Kidney epithelial cell (primary cell): ENCODE data around the gene AOX1. TPM values are rescaled to one million over a fixed set of nuclear protein-coding genes. Genes with fewer than 3 reads are reported as not detected.

ENCODE experiments used
- DNase-seq: peaks from one replicate; pipeline ENCODE4 v3.0.0-alpha.2; 2010; ENCODE audit warnings: low read depth
- H3K27me3 ChIP-seq: 2 replicates; pipeline ENCODE4 v1.6.0; 2011; ENCODE audit warnings: low read length; ENCODE audit not compliant: control insufficient read depth, insufficient read depth
- H3K36me3 ChIP-seq: 2 replicates; pipeline ENCODE4 v1.5.1; 2011; ENCODE audit warnings: low read length; ENCODE audit not compliant: control insufficient read depth, insufficient read depth
- H3K4me3 ChIP-seq: 2 replicates; pipeline ENCODE4 v1.5.1; 2011; ENCODE audit warnings: low read depth, mild to moderate bottlenecking, control low read depth, low read length
- CTCF ChIP-seq: IDR thresholded peaks from 2 replicates; pipeline ENCODE4 v1.5.1; 2011; ENCODE audit warnings: mild to moderate bottlenecking, moderate library complexity, low read length, control low read depth, inconsistent platforms; ENCODE audit not compliant: insufficient read depth, poor library complexity, severe bottlenecking
- total RNA-seq: library from RNA; depleted of rRNA; stranded (reverse); fragments of >200 nt; gene quantifications from 2 replicates; pipeline ENCODE4 v1.2.3, GENCODE V29; 2015

Gene AOX1
- total RNA-seq, 1 donor from 2014 or later, result 0.88 TPM

GRCh38 chr2:200652158-200652557, 66.3 kb downstream of the AOX1 start:
- no peak for TF ChIP-seq CTCF
- no peak for DNase-seq
- Histone ChIP-seq H3K4me3 (no peak overlapping the region), H3K36me3 (no peaks in the 10 kb centered on the region), H3K27me3 (no peaks in the 10 kb centered on the region)

- no peak for DNase-seq
- no peak for TF ChIP-seq CTCF
- H3K36me3 ChIP-seq, result no peaks in the 10 kb centered on the region
- H3K27me3 ChIP-seq, result no peaks in the 10 kb centered on the region
- no peak overlapping the region for H3K4me3 ChIP-seq
These were observed 67.2 kb downstream of the AOX1 start for GRCh38 chr2:200653021-200653420.

GRCh38 chr2:200654823-200655222, 69.0 kb downstream of the AOX1 start:
- Histone ChIP-seq H3K4me3 (no peak overlapping the region), H3K36me3 (no peaks in the 10 kb centered on the region), H3K27me3 (no peaks in the 10 kb centered on the region)
- no peak for TF ChIP-seq CTCF
- no peak for DNase-seq

- DNase-seq, result no peak
- Histone ChIP-seq H3K36me3 (no peaks in the 10 kb centered on the region), H3K4me3 (no peak overlapping the region), H3K27me3 (no peaks in the 10 kb centered on the region)
- TF ChIP-seq CTCF, result no peak
These were observed 70.2 kb downstream of the AOX1 start for GRCh38 chr2:200655918-200656580.

- TF ChIP-seq CTCF, result no peak
- H3K4me3 ChIP-seq, result no peak overlapping the region
- H3K36me3 ChIP-seq, result no peaks in the 10 kb centered on the region
- no peaks in the 10 kb centered on the region for H3K27me3 ChIP-seq
- DNase-seq, result no peak
These were observed 72.6 kb downstream of the AOX1 start for GRCh38 chr2:200658278-200658864.

- H3K27me3 ChIP-seq, result no peaks in the 10 kb centered on the region
- no peak for DNase-seq
- no peaks in the 10 kb centered on the region for H3K36me3 ChIP-seq
- no peak overlapping the region for H3K4me3 ChIP-seq
- no peak for TF ChIP-seq CTCF
These were observed 73.6 kb downstream of the AOX1 start for GRCh38 chr2:200659410-200659809.
